ENCODE data around the gene ID3.
A peak's percentile ranks its signal among the peaks of the same experiment; 100 is the strongest.

The ID3 gene

GRCh38 chr1:23594927-23595353, 35.6 kb upstream of the ID3 start:
- no peaks in the 10 kb centered on the region for H3K27me3 ChIP-seq (ENCODE audit: control insufficient read depth, insufficient read depth, low read length)
- no peaks in the 10 kb centered on the region for H3K36me3 ChIP-seq (ENCODE audit: control insufficient read depth, insufficient read depth, low read length)
- no peak overlapping the region for H3K9ac ChIP-seq (ENCODE audit: low read depth, low read length)
- H3K4me3 ChIP-seq (ENCODE audit: low read depth, low read length) = no peak overlapping the region
- H3K9me3 ChIP-seq (ENCODE audit: control insufficient read depth, insufficient read depth, low read length) = no peaks in the 10 kb centered on the region
- peaks cover 33% of the 10 kb centered on the region for H3K4me1 ChIP-seq (ENCODE audit: control insufficient read depth, insufficient read depth, low read length)
- no peak overlapping the region for H3K27ac ChIP-seq (ENCODE audit: low read depth, low read length)

- Histone ChIP-seq H3K4me1 (ENCODE audit: control insufficient read depth, insufficient read depth, low read length) (peaks cover 31% of the 10 kb centered on the region), H3K36me3 (ENCODE audit: control insufficient read depth, insufficient read depth, low read length) (no peaks in the 10 kb centered on the region), H3K27me3 (ENCODE audit: control insufficient read depth, insufficient read depth, low read length) (no peaks in the 10 kb centered on the region), H3K27ac (ENCODE audit: low read depth, low read length) (no peak overlapping the region), H3K4me3 (ENCODE audit: low read depth, low read length) (no peak overlapping the region), H3K9me3 (ENCODE audit: control insufficient read depth, insufficient read depth, low read length) (no peaks in the 10 kb centered on the region), H3K9ac (ENCODE audit: low read depth, low read length) (no peak overlapping the region)
Observed at GRCh38 chr1:23594149-23594907, 35.0 kb upstream of the ID3 start.

- Histone ChIP-seq H3K27ac (ENCODE audit: low read depth, low read length) (peak overlapping the region; percentile 10), H3K4me3 (ENCODE audit: low read depth, low read length) (no peak overlapping the region), H3K9me3 (ENCODE audit: control insufficient read depth, insufficient read depth, low read length) (no peaks in the 10 kb centered on the region), H3K4me1 (ENCODE audit: control insufficient read depth, insufficient read depth, low read length) (peaks cover 24% of the 10 kb centered on the region), H3K36me3 (ENCODE audit: control insufficient read depth, insufficient read depth, low read length) (no peaks in the 10 kb centered on the region), H3K27me3 (ENCODE audit: control insufficient read depth, insufficient read depth, low read length) (no peaks in the 10 kb centered on the region), H3K9ac (ENCODE audit: low read depth, low read length) (no peak overlapping the region)
Observed at GRCh38 chr1:23593556-23594148, 34.4 kb upstream of the ID3 start.

GRCh38 chr1:23593042-23593521, 33.8 kb upstream of the ID3 start:
- H3K27me3 ChIP-seq (ENCODE audit: control insufficient read depth, insufficient read depth, low read length) = no peaks in the 10 kb centered on the region
- H3K4me3 ChIP-seq (ENCODE audit: low read depth, low read length) = no peak overlapping the region
- H3K9me3 ChIP-seq (ENCODE audit: control insufficient read depth, insufficient read depth, low read length) = no peaks in the 10 kb centered on the region
- H3K4me1 ChIP-seq (ENCODE audit: control insufficient read depth, insufficient read depth, low read length) = peaks cover 23% of the 10 kb centered on the region
- H3K27ac ChIP-seq (ENCODE audit: low read depth, low read length) = peak overlapping the region; percentile 10
- H3K9ac ChIP-seq (ENCODE audit: low read depth, low read length) = no peak overlapping the region
- no peaks in the 10 kb centered on the region for H3K36me3 ChIP-seq (ENCODE audit: control insufficient read depth, insufficient read depth, low read length)

GRCh38 chr1:23592209-23592892, 33.0 kb upstream of the ID3 start:
- H3K9ac ChIP-seq (ENCODE audit: low read depth, low read length) = no peak overlapping the region

GRCh38 chr1:23591460-23592208, 32.3 kb upstream of the ID3 start:
- peaks cover 8% of the 10 kb centered on the region for H3K4me1 ChIP-seq (ENCODE audit: control insufficient read depth, insufficient read depth, low read length)
- no peak overlapping the region for H3K4me3 ChIP-seq (ENCODE audit: low read depth, low read length)
- H3K9ac ChIP-seq (ENCODE audit: low read depth, low read length) = no peak overlapping the region
- no peak overlapping the region for H3K27ac ChIP-seq (ENCODE audit: low read depth, low read length)
- no peaks in the 10 kb centered on the region for H3K9me3 ChIP-seq (ENCODE audit: control insufficient read depth, insufficient read depth, low read length)
- no peaks in the 10 kb centered on the region for H3K27me3 ChIP-seq (ENCODE audit: control insufficient read depth, insufficient read depth, low read length)
- no peaks in the 10 kb centered on the region for H3K36me3 ChIP-seq (ENCODE audit: control insufficient read depth, insufficient read depth, low read length)

More at GRCh38 chr1:23592209-23592892, 33.0 kb upstream of the ID3 start:
- H3K4me1 ChIP-seq (ENCODE audit: control insufficient read depth, insufficient read depth, low read length) = peaks cover 15% of the 10 kb centered on the region
- H3K4me3 ChIP-seq (ENCODE audit: low read depth, low read length) = no peak overlapping the region
- no peak overlapping the region for H3K27ac ChIP-seq (ENCODE audit: low read depth, low read length)
- no peaks in the 10 kb centered on the region for H3K27me3 ChIP-seq (ENCODE audit: control insufficient read depth, insufficient read depth, low read length)
- H3K36me3 ChIP-seq (ENCODE audit: control insufficient read depth, insufficient read depth, low read length) = no peaks in the 10 kb centered on the region
- no peaks in the 10 kb centered on the region for H3K9me3 ChIP-seq (ENCODE audit: control insufficient read depth, insufficient read depth, low read length)

GRCh38 chr1:23590058-23590783, 30.9 kb upstream of the ID3 start:
- Histone ChIP-seq H3K4me1 (ENCODE audit: control insufficient read depth, insufficient read depth, low read length) (peaks cover 3% of the 10 kb centered on the region; the same call in 1 of the 2 replicates), H3K36me3 (ENCODE audit: control insufficient read depth, insufficient read depth, low read length) (no peaks in the 10 kb centered on the region), H3K4me3 (ENCODE audit: low read depth, low read length) (no peak overlapping the region), H3K9me3 (ENCODE audit: control insufficient read depth, insufficient read depth, low read length) (no peaks in the 10 kb centered on the region), H3K27me3 (ENCODE audit: control insufficient read depth, insufficient read depth, low read length) (no peaks in the 10 kb centered on the region), H3K9ac (ENCODE audit: low read depth, low read length) (no peak overlapping the region), H3K27ac (ENCODE audit: low read depth, low read length) (no peak overlapping the region)

GRCh38 chr1:23589585-23589986, 30.3 kb upstream of the ID3 start:
- H3K9ac ChIP-seq (ENCODE audit: low read depth, low read length) = no peak overlapping the region
- no peaks in the 10 kb centered on the region for H3K27me3 ChIP-seq (ENCODE audit: control insufficient read depth, insufficient read depth, low read length)
- peaks cover 3% of the 10 kb centered on the region; the same call in 1 of the 2 replicates for H3K4me1 ChIP-seq (ENCODE audit: control insufficient read depth, insufficient read depth, low read length)
- H3K9me3 ChIP-seq (ENCODE audit: control insufficient read depth, insufficient read depth, low read length) = no peaks in the 10 kb centered on the region
- no peak overlapping the region for H3K27ac ChIP-seq (ENCODE audit: low read depth, low read length)
- H3K4me3 ChIP-seq (ENCODE audit: low read depth, low read length) = no peak overlapping the region
- no peaks in the 10 kb centered on the region for H3K36me3 ChIP-seq (ENCODE audit: control insufficient read depth, insufficient read depth, low read length)

GRCh38 chr1:23588749-23589548, 29.6 kb upstream of the ID3 start:
- H3K27ac ChIP-seq (ENCODE audit: low read depth, low read length) = no peak overlapping the region
- no peak overlapping the region for H3K9ac ChIP-seq (ENCODE audit: low read depth, low read length)
- H3K27me3 ChIP-seq (ENCODE audit: control insufficient read depth, insufficient read depth, low read length) = no peaks in the 10 kb centered on the region
- no peaks in the 10 kb centered on the region for H3K9me3 ChIP-seq (ENCODE audit: control insufficient read depth, insufficient read depth, low read length)
- H3K4me1 ChIP-seq (ENCODE audit: control insufficient read depth, insufficient read depth, low read length) = peaks cover 3% of the 10 kb centered on the region; the same call in 1 of the 2 replicates
- H3K4me3 ChIP-seq (ENCODE audit: low read depth, low read length) = no peak overlapping the region
- H3K36me3 ChIP-seq (ENCODE audit: control insufficient read depth, insufficient read depth, low read length) = no peaks in the 10 kb centered on the region
